CD14-positive monocyte (primary cell): ENCODE measurements around the gene NT5C1A. TPM values are rescaled to one million over a fixed set of nuclear protein-coding genes. Genes with fewer than 3 reads are reported as not detected.

Source experiments
- DNase-seq, 3 donors: peaks; one replicate each; pipeline ENCODE4 v3.0.0-alpha.2; 2011 to 2022
- H2AFZ ChIP-seq: 2 replicates; pipeline ENCODE4 v1.6.0; 2012; ENCODE audit warnings: mild to moderate bottlenecking, low read depth, low read length, inconsistent platforms; ENCODE audit not compliant: insufficient read depth, poor library complexity, severe bottlenecking
- H3K27ac ChIP-seq, 2 donors: 1 replicate in 1 of 2; 2 replicates in 1 of 2; pipeline ENCODE4 v1.5.1; 2012 to 2013; ENCODE audit warnings: low read length in 2 of 2, control low read depth in 1 of 2, inconsistent platforms in 1 of 2, low read depth in 1 of 2, mild to moderate bottlenecking in 1 of 2
- H3K27me3 ChIP-seq, 2 donors: one replicate each; pipeline versions ENCODE4 v1.6.0 to v1.6.1; 2011 to 2013; ENCODE audit warnings: low read length in 2 of 2; ENCODE audit not compliant: control insufficient read depth in 2 of 2, insufficient read depth in 2 of 2
- H3K36me3 ChIP-seq, 2 donors: replicated peaks in 1 of 2; 1 replicate in 1 of 2; 2 replicates in 1 of 2; pipeline versions ENCODE4 v1.5.1 to v1.6.1; 2012 to 2013; ENCODE audit warnings: low read length in 2 of 2, control low read depth in 1 of 2, inconsistent platforms in 1 of 2, mild to moderate bottlenecking in 1 of 2; ENCODE audit not compliant: insufficient read depth in 2 of 2, control insufficient read depth in 1 of 2
- H3K4me1 ChIP-seq, 2 donors: 1 replicate in 1 of 2; 2 replicates in 1 of 2; pipeline versions ENCODE4 v1.5.1 to v1.6.1; 2012 to 2013; ENCODE audit warnings: low read length in 2 of 2, control low read depth in 1 of 2, inconsistent platforms in 1 of 2, mild to moderate bottlenecking in 1 of 2, moderate library complexity in 1 of 2; ENCODE audit not compliant: insufficient read depth in 2 of 2, control insufficient read depth in 1 of 2
- H3K4me2 ChIP-seq: replicated peaks from 2 replicates; pipeline ENCODE3; 2012; ENCODE audit warnings: low read length, moderate library complexity, mild to moderate bottlenecking; ENCODE audit not compliant: poor library complexity, severe bottlenecking; ENCODE audit errors: extremely low read depth
- H3K4me3 ChIP-seq, 3 experiments: fragments of 200-600 bp in 1 of 3; sonication (generic) in 1 of 3; replicated peaks in 1 of 3; 1 replicate in 2 of 3; 2 replicates in 1 of 3; pipeline ENCODE4 v1.5.1; 2011 to 2013; ENCODE audit warnings: low read length in 3 of 3, mild to moderate bottlenecking in 3 of 3, control low read depth in 2 of 3, low read depth in 2 of 3, inconsistent platforms in 1 of 3, moderate library complexity in 1 of 3
- H3K79me2 ChIP-seq: 2 replicates; pipeline ENCODE4 v1.6.0; 2012; ENCODE audit warnings: mild to moderate bottlenecking, control low read depth, inconsistent platforms, low read length, moderate library complexity; ENCODE audit not compliant: insufficient read depth
- H3K9ac ChIP-seq: 2 replicates; pipeline ENCODE4 v1.6.0; 2017; ENCODE audit warnings: low read length, mild to moderate bottlenecking; ENCODE audit not compliant: insufficient read depth, poor library complexity, severe bottlenecking
- H3K9me3 ChIP-seq, 2 donors: replicated peaks in 1 of 2; 1 replicate in 1 of 2; 2 replicates in 1 of 2; pipeline versions ENCODE4 v1.5.1 to v1.6.1; 2012 to 2013; ENCODE audit warnings: low read length in 2 of 2, control low read depth in 1 of 2; ENCODE audit not compliant: control insufficient read depth in 1 of 2, insufficient read depth in 1 of 2
- H4K20me1 ChIP-seq: 2 replicates; pipeline ENCODE4 v1.6.0; 2012; ENCODE audit warnings: mild to moderate bottlenecking, low read length, control low read depth, moderate library complexity; ENCODE audit not compliant: insufficient read depth
- H3K27ac Mint-ChIP-seq, 7 donors: one replicate each; pipeline ENCODE4 v1.8.0; 2020; ENCODE audit warnings: mild to moderate bottlenecking in 7 of 7, mixed read lengths in 7 of 7, moderate library complexity in 6 of 7, inconsistent platforms in 2 of 7
- H3K27me3 Mint-ChIP-seq, 3 donors: one replicate each; pipeline ENCODE4 v1.8.0; 2021 to 2022; ENCODE audit warnings: low read depth in 3 of 3, mild to moderate bottlenecking in 3 of 3, mixed read lengths in 3 of 3, moderate library complexity in 3 of 3, inconsistent platforms in 1 of 3
- H3K36me3 Mint-ChIP-seq, 2 donors: one replicate each; pipeline ENCODE4 v1.8.0; 2020; ENCODE audit warnings: mixed read lengths in 2 of 2, inconsistent platforms in 1 of 2, mild to moderate bottlenecking in 1 of 2
- H3K4me1 Mint-ChIP-seq: one replicate; pipeline ENCODE4 v1.8.0; 2020; ENCODE audit warnings: mild to moderate bottlenecking, mixed read lengths
- H3K4me3 Mint-ChIP-seq, 2 donors: one replicate each; pipeline ENCODE4 v1.8.0; 2020; ENCODE audit warnings: mild to moderate bottlenecking in 2 of 2, mixed read lengths in 2 of 2, moderate library complexity in 1 of 2
- H3K9me3 Mint-ChIP-seq, 7 donors: one replicate each; pipeline ENCODE4 v1.8.0; 2020 to 2022; ENCODE audit warnings: mixed read lengths in 7 of 7, mild to moderate bottlenecking in 6 of 7, moderate library complexity in 6 of 7, inconsistent platforms in 2 of 7
- WGBS: methylation state at CpG from one replicate; pipeline ENCODE4 v1.1.5; 2013; ENCODE audit warnings: missing lambda C conversion rate; ENCODE audit not compliant: insufficient coverage; 5-methylcytosine and 5-hydroxymethylcytosine counted together
- intact Hi-C, 2 donors: fragments of 100-400 bp; cut with micrococcal nuclease; formaldehyde crosslinking; loops; one replicate each; pipeline versions ENCODE4 v1.15.0 to v1.15.1; 2023
- polyA plus RNA-seq, 3 donors: library from polyadenylated mRNA; depleted of rRNA in 1 of 3; unstranded in 2 of 3; stranded (reverse) in 1 of 3; fragments of 300-500 nt in 2 of 3; fragments of >200 nt in 1 of 3; fragmentation: Illumina TruSeq in 2 of 3; gene quantifications; 1 replicate in 2 of 3; 2 replicates in 1 of 3; pipeline ENCODE4 v1.2.3, GENCODE V29; 2012 to 2021
- TF ChIP-seq, protein P1 (sequence below): fragments of 200-600 bp; IDR thresholded peaks from one replicate; pipeline ENCODE4 v1.8.0; 2022; ENCODE audit warnings: antibody characterized with exemption, mild to moderate bottlenecking

NT5C1A gene
- polyA plus RNA-seq, 3 donors, result not detected

DNA sequence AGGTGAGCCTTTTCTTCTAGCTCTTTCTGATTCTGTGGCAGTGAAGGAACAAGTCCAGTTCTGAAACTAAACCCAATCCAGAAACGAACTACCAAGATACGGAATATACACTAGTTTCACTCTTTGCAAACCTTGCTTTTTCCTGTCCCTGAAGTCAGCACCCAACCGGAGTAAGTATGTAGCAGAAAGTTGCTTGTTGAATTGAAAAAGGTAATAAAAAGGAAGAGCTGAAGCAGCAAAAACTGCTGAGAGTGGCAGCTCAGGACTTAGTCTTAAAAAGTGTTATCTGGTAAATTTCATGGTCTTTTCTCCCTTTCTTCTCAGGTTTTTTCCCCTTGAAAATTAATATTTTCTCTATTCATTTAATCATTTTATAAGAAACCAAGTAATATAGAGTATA, 9.4 kb upstream of the NT5C1A start:
- peaks cover 54 to 62% (median 58%) of the 10 kb centered on the region in 3 donors for H3K27me3 Mint-ChIP-seq
- no CpG with 5 or more reads among the region's 3 CpGs for WGBS
- TF ChIP-seq, protein P1, sequence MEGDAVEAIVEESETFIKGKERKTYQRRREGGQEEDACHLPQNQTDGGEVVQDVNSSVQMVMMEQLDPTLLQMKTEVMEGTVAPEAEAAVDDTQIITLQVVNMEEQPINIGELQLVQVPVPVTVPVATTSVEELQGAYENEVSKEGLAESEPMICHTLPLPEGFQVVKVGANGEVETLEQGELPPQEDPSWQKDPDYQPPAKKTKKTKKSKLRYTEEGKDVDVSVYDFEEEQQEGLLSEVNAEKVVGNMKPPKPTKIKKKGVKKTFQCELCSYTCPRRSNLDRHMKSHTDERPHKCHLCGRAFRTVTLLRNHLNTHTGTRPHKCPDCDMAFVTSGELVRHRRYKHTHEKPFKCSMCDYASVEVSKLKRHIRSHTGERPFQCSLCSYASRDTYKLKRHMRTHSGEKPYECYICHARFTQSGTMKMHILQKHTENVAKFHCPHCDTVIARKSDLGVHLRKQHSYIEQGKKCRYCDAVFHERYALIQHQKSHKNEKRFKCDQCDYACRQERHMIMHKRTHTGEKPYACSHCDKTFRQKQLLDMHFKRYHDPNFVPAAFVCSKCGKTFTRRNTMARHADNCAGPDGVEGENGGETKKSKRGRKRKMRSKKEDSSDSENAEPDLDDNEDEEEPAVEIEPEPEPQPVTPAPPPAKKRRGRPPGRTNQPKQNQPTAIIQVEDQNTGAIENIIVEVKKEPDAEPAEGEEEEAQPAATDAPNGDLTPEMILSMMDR, result no peak
- Histone ChIP-seq H2AFZ (no peak overlapping the region), H3K4me3 (no peak overlapping the region), H3K9ac (no peak overlapping the region), H3K79me2 (no peaks in the 10 kb centered on the region), H3K36me3 (no peaks in the 10 kb centered on the region), H3K4me2 (no peak overlapping the region), H4K20me1 (no peaks in the 10 kb centered on the region), H3K27me3 (peaks cover 36 to 56% of the 10 kb centered on the region in 2 donors), H3K27ac (no peak overlapping the region), H3K9me3 (no peaks in the 10 kb centered on the region), H3K4me1 (no peaks in the 10 kb centered on the region)
- H3K36me3 Mint-ChIP-seq, result peaks cover 0 to 6% of the 10 kb centered on the region in 2 donors
- H3K4me1 Mint-ChIP-seq, result peaks cover 8% of the 10 kb centered on the region
- DNase-seq, result no peak
- peak overlapping the region in 1 of 2 donors; percentile 43 for H3K4me3 Mint-ChIP-seq
- peaks cover 0 to 15% (median 8%) of the 10 kb centered on the region in 7 donors for H3K9me3 Mint-ChIP-seq
- no peak overlapping the region for H3K27ac Mint-ChIP-seq
- intact Hi-C loops, result no loop called here

DNA sequence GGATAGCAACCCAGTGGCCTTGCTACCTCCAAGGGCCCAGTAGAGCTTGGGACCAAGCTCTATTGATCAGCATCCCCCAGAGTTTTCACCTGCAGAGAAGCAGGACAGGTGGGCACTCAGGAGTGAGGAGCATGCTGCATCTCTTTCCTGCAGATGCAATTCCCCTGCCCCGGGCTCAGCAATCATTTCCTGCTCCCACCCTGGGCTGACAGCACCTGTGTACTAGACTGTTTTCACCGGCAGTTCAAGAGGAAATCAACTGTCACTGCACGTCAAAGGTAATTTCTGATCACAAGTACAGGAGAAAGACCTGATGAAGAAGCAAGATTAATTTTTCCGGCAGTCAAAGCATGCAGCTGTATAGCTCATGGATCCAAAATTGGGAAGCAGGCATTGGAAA, 8.8 kb upstream of the NT5C1A start:
- Mint-ChIP-seq H3K9me3 (peaks cover 0 to 13% (median 8%) of the 10 kb centered on the region in 7 donors), H3K36me3 (peaks cover 0 to 6% of the 10 kb centered on the region in 2 donors), H3K4me1 (peaks cover 8% of the 10 kb centered on the region), H3K27me3 (peaks cover 52 to 57% (median 57%) of the 10 kb centered on the region in 3 donors), H3K4me3 (no peak overlapping the region), H3K27ac (no peak overlapping the region)
- Histone ChIP-seq H3K9me3 (no peaks in the 10 kb centered on the region), H4K20me1 (no peaks in the 10 kb centered on the region), H3K4me2 (no peak overlapping the region), H3K36me3 (no peaks in the 10 kb centered on the region), H3K4me3 (no peak overlapping the region), H3K4me1 (no peaks in the 10 kb centered on the region), H3K79me2 (no peaks in the 10 kb centered on the region), H3K27ac (no peak overlapping the region), H3K9ac (no peak overlapping the region), H3K27me3 (peaks cover 36 to 56% of the 10 kb centered on the region in 2 donors), H2AFZ (no peak overlapping the region)
- no peak for DNase-seq
- WGBS, result 50% methylated on average over 4 of the region's 4 CpGs
- intact Hi-C loops, result no loop called here
- TF ChIP-seq, protein P1, result no peak
